Endothelial cell of umbilical vein (primary cell): Measurements from ENCODE around the gene ZNF317. TPM values are rescaled to one million over a fixed set of nuclear protein-coding genes. Genes with fewer than 3 reads are reported as not detected.

Experiments used
- BruUV-seq: library from RNA; stranded (reverse); fragments of 400-500 nt; replicated peaks from 2 replicates; lab custom pipeline; 2021; lab: Mats Ljungman, UMichigan
- CTCF ChIA-PET: fragments of 300-600, 350-600 bp; sonication (Branson Sonifier 250); formaldehyde crosslinking; loops from one replicate; lab custom pipeline; 2021; ENCODE audit warnings: antibody characterized with exemption, inconsistent platforms; lab: Charles Lee
- POLR2A ChIA-PET: fragments of 300-600, 350-600 bp; sonication (Branson Sonifier 250); formaldehyde crosslinking; loops from one replicate; lab custom pipeline; 2021; ENCODE audit warnings: antibody characterized with exemption, inconsistent platforms; lab: Charles Lee
- DNase-seq: peaks from one replicate; pipeline ENCODE4 v3.0.0-alpha.2; 2011; ENCODE audit warnings: low read depth, low spot score
- FAIRE-seq: peaks from 2 replicates; lab custom pipeline; 2011; peaks lifted over from hg19 to GRCh38; lab: Jason Lieb, UNC
- H2AFZ ChIP-seq: 2 replicates; pipeline ENCODE4 v1.6.0; 2012; ENCODE audit warnings: low read depth, low read length, control low read depth, inconsistent platforms
- H3K27ac ChIP-seq: 2 replicates; pipeline ENCODE4 v1.5.1; 2011; ENCODE audit warnings: low read depth, mild to moderate bottlenecking, control low read depth, low read length, moderate library complexity; ENCODE audit not compliant: insufficient read depth
- H3K27me3 ChIP-seq, 2 experiments: 2 replicates each; pipeline versions ENCODE4 v1.6.0 to v1.6.1; 2011; ENCODE audit warnings: low read length in 2 of 2, mixed read lengths in 1 of 2; ENCODE audit not compliant: control insufficient read depth in 2 of 2, insufficient read depth in 2 of 2
- H3K36me3 ChIP-seq, 2 experiments: 2 replicates in 1 of 2; 3 replicates in 1 of 2; pipeline ENCODE4 v1.5.1; 2011; ENCODE audit warnings: low read length in 2 of 2, mild to moderate bottlenecking in 1 of 2, moderate library complexity in 1 of 2; ENCODE audit not compliant: control insufficient read depth in 2 of 2, insufficient read depth in 2 of 2; ENCODE audit errors: extremely low read depth in 1 of 2
- H3K4me1 ChIP-seq: 3 replicates; pipeline ENCODE4 v1.5.1; 2011; ENCODE audit warnings: mild to moderate bottlenecking, low read length; ENCODE audit not compliant: control insufficient read depth, insufficient read depth; ENCODE audit errors: extremely low read depth
- H3K4me2 ChIP-seq: 2 replicates; pipeline ENCODE4 v1.6.1; 2011; ENCODE audit warnings: low read length, control low read depth, mixed read lengths; ENCODE audit not compliant: insufficient read depth
- H3K4me3 ChIP-seq, 3 experiments: fragments of 200-600 bp in 1 of 3; sonication (generic), shearing (Covaris generic) in 1 of 3; replicated peaks in 1 of 3; 2 replicates each; pipeline ENCODE4 v1.5.1; 2011 to 2016; ENCODE audit warnings: control low read depth in 3 of 3, low read length in 3 of 3, mild to moderate bottlenecking in 2 of 3, inconsistent platforms in 1 of 3, low read depth in 1 of 3, moderate library complexity in 1 of 3; ENCODE audit not compliant: insufficient read depth in 1 of 3
- H3K79me2 ChIP-seq: 2 replicates; pipeline ENCODE4 v1.6.0; 2012; ENCODE audit warnings: low read length, inconsistent platforms; ENCODE audit not compliant: control insufficient read depth, insufficient read depth
- H3K9ac ChIP-seq: replicated peaks from 2 replicates; pipeline ENCODE3; 2011; ENCODE audit warnings: low read length, control low read depth; ENCODE audit not compliant: insufficient read depth; ENCODE audit errors: extremely low read depth
- H3K9me1 ChIP-seq: replicated peaks from 3 replicates; pipeline ENCODE4 v1.6.0; 2011; ENCODE audit warnings: mild to moderate bottlenecking, low read length; ENCODE audit not compliant: control insufficient read depth, insufficient read depth; ENCODE audit errors: extremely low read depth
- H3K9me3 ChIP-seq: replicated peaks from 2 replicates; pipeline ENCODE4 v1.5.1; 2012; ENCODE audit warnings: low read length, inconsistent platforms; ENCODE audit not compliant: control insufficient read depth, insufficient read depth
- H4K20me1 ChIP-seq: replicated peaks from 2 replicates; pipeline ENCODE3; 2011; ENCODE audit warnings: mild to moderate bottlenecking, low read length; ENCODE audit not compliant: control insufficient read depth, insufficient read depth; ENCODE audit errors: extremely low read depth
- EZH2 ChIP-seq: IDR thresholded peaks from 2 replicates; pipeline ENCODE4 v1.6.1; 2012; ENCODE audit warnings: borderline replicate concordance, low read depth, mild to moderate bottlenecking, moderate library complexity, low read length, inconsistent platforms; ENCODE audit not compliant: severe bottlenecking
- FOS ChIP-seq: IDR thresholded peaks from 2 replicates; pipeline ENCODE4 v1.6.1; 2011; ENCODE audit warnings: mild to moderate bottlenecking, low read length, moderate library complexity, borderline replicate concordance; ENCODE audit not compliant: insufficient read depth
- GATA2 ChIP-seq: IDR thresholded peaks from 2 replicates; pipeline ENCODE4 v1.7.0; 2011; ENCODE audit warnings: low read depth, mild to moderate bottlenecking, moderate library complexity, mixed read lengths, low read length; ENCODE audit not compliant: insufficient read length, insufficient read depth
- JUN ChIP-seq: IDR thresholded peaks from 2 replicates; pipeline ENCODE4 v1.6.1; 2011; ENCODE audit warnings: borderline replicate concordance, low read depth; ENCODE audit not compliant: insufficient read length, insufficient read depth
- MYC ChIP-seq: IDR thresholded peaks from one replicate; pipeline ENCODE4 v1.6.1; 2011; ENCODE audit warnings: mild to moderate bottlenecking, low read depth, low read length
- POLR2A ChIP-seq: IDR thresholded peaks from 2 replicates; pipeline ENCODE4 v1.6.1; 2012; ENCODE audit warnings: low read depth, mild to moderate bottlenecking, control low read depth, low read length
- POLR2AphosphoS5 ChIP-seq: IDR thresholded peaks from 2 replicates; pipeline ENCODE4 v1.6.1; 2012; ENCODE audit warnings: low read depth, mild to moderate bottlenecking, control low read depth, low read length, moderate library complexity; ENCODE audit not compliant: insufficient read depth
- dilution Hi-C: fragments of 300-500 bp; cut with MboI; formaldehyde crosslinking; loops from one replicate; pipeline ENCODE4 v1.15.0; 2019; ENCODE audit warnings: low sequenced_read_pairs; ENCODE audit not compliant: extremely low pct_ligation_motif_present
- intact Hi-C: fragments of 100-400 bp; cut with micrococcal nuclease; formaldehyde crosslinking; loops from one replicate; pipeline ENCODE4 v1.10.0; 2022
- polyA plus RNA-seq, 4 experiments: library from polyadenylated mRNA; depleted of rRNA in 3 of 4; stranded (reverse) in 3 of 4; unstranded in 1 of 4; fragments of >200 nt; gene quantifications; 2 replicates each; pipeline versions ENCODE4 v1.2.1 to v1.2.3, GENCODE V29; 2011 to 2012; ENCODE audit warnings: missing spikeins in 1 of 4
- total RNA-seq: library from RNA; stranded (reverse); gene quantifications from 2 replicates; pipeline ENCODE4 v1.2.3, GENCODE V29; 2021
- TF ChIP-seq, protein P1 (sequence below), 2 donors: IDR thresholded peaks; 1 replicate in 1 of 2; 2 replicates in 1 of 2; pipeline ENCODE4 v1.5.1; 2011; ENCODE audit warnings: low read length in 2 of 2, mild to moderate bottlenecking in 2 of 2, moderate library complexity in 2 of 2, control low read depth in 1 of 2, inconsistent platforms in 1 of 2, low read depth in 1 of 2; ENCODE audit not compliant: insufficient read depth in 1 of 2; ENCODE audit errors: extremely low read depth in 1 of 2
- TF ChIP-seq, protein P2 (sequence below): IDR thresholded peaks from 2 replicates; pipeline ENCODE4 v1.6.1; 2011; ENCODE audit not compliant: insufficient read depth, insufficient read length

Gene ZNF317
- total and polyA plus RNA-seq, 2 donors (not counting 3 experiments of a cell fraction or from before 2014, with no cell fraction given), result 14.2 to 29.5 TPM

DNA sequence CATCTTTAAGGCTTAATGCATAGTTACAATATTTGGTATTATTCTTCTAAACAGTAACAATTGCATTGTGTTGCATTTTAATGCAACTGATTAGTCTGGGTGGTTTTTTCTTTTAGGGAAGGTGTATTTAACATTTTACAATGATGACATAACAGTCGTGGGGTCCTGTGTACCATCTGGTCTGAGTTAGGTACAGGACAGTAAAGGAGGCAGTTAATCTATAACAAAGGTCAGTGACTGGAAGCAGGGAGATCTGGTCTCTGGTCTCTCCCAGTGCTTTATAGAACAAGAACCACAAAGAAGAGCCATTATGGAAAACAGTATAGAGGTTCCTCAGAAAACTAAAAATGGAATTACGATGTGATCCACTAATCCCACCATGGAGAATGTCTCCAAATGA, 30.2 kb upstream of the ZNF317 start:
- dilution Hi-C loops (no loop called here), intact Hi-C loops (no loop called here)
- H3K9ac ChIP-seq, result no peak overlapping the region
- no peak overlapping the region for H3K27ac ChIP-seq
- H4K20me1 ChIP-seq, result no peaks in the 10 kb centered on the region
- TF ChIP-seq EZH2 (no peak), MYC (no peak), JUN (no peak), POLR2AphosphoS5 (no peak), GATA2 (no peak), FOS (no peak), POLR2A (no peak)
- TF ChIP-seq, protein P1, sequence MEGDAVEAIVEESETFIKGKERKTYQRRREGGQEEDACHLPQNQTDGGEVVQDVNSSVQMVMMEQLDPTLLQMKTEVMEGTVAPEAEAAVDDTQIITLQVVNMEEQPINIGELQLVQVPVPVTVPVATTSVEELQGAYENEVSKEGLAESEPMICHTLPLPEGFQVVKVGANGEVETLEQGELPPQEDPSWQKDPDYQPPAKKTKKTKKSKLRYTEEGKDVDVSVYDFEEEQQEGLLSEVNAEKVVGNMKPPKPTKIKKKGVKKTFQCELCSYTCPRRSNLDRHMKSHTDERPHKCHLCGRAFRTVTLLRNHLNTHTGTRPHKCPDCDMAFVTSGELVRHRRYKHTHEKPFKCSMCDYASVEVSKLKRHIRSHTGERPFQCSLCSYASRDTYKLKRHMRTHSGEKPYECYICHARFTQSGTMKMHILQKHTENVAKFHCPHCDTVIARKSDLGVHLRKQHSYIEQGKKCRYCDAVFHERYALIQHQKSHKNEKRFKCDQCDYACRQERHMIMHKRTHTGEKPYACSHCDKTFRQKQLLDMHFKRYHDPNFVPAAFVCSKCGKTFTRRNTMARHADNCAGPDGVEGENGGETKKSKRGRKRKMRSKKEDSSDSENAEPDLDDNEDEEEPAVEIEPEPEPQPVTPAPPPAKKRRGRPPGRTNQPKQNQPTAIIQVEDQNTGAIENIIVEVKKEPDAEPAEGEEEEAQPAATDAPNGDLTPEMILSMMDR (IDR thresholded peaks at IDR 0.05; ENCODE audit: extremely low read depth in 1 of 2, insufficient read depth in 1 of 2, low read depth in 1 of 2, low read length in 2 of 2), result no peak
- TF ChIP-seq, protein P2, sequence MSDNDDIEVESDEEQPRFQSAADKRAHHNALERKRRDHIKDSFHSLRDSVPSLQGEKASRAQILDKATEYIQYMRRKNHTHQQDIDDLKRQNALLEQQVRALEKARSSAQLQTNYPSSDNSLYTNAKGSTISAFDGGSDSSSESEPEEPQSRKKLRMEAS, result no peak
- no peaks in the 10 kb centered on the region for H3K79me2 ChIP-seq
- BruUV-seq, result no TSS peak
- H3K4me2 ChIP-seq, result no peak overlapping the region
- DNase-seq, result no peak
- no peak overlapping the region for H3K4me3 ChIP-seq
- POLR2A ChIA-PET, result no interaction called here
- H3K4me1 ChIP-seq, result no peaks in the 10 kb centered on the region
- H3K36me3 ChIP-seq, result no peaks in the 10 kb centered on the region
- no peak for FAIRE-seq
- CTCF ChIA-PET, result no interaction called here
- no peaks in the 10 kb centered on the region for H3K9me1 ChIP-seq
- H3K9me3 ChIP-seq, result no peaks in the 10 kb centered on the region
- H2AFZ ChIP-seq, result no peak overlapping the region
- H3K27me3 ChIP-seq, result no peaks in the 10 kb centered on the region
